Measurements from ENCODE around the gene SUPT6H. TPM values are rescaled to one million over a fixed set of nuclear protein-coding genes. Genes with fewer than 3 reads are reported as not detected.

The SUPT6H gene
- total RNA-seq, 4 donors from 2014 or later, result 48.3 to 81.9 (median 64.8) TPM

- in situ Hi-C loops (cut with MboI; ENCODE audit: low sequenced_read_pairs in 4 of 4), result no loop called here
- intact Hi-C loops (cut with DNase I; ENCODE audit: low total_unique reads), result no loop called here
- H3K4me1 ChIP-seq, result no peaks in the 10 kb centered on the region
- peaks cover 8 to 96% of the 10 kb centered on the region in 2 donors for H3K36me3 ChIP-seq
- H3K27me3 ChIP-seq, result no peaks in the 10 kb centered on the region
- TF ChIP-seq POLR2A (IDR thresholded peaks at IDR 0.05), result no peak
- DNase-seq (no peak), ATAC-seq (no peak)
- no peak overlapping the region for H3K27ac ChIP-seq
- no peaks in the 10 kb centered on the region for H3K9me3 ChIP-seq
- no peak overlapping the region for H3K4me3 ChIP-seq
Measured at GRCh38 chr17:28700278-28700677, 38.3 kb downstream of the SUPT6H start.

DNA sequence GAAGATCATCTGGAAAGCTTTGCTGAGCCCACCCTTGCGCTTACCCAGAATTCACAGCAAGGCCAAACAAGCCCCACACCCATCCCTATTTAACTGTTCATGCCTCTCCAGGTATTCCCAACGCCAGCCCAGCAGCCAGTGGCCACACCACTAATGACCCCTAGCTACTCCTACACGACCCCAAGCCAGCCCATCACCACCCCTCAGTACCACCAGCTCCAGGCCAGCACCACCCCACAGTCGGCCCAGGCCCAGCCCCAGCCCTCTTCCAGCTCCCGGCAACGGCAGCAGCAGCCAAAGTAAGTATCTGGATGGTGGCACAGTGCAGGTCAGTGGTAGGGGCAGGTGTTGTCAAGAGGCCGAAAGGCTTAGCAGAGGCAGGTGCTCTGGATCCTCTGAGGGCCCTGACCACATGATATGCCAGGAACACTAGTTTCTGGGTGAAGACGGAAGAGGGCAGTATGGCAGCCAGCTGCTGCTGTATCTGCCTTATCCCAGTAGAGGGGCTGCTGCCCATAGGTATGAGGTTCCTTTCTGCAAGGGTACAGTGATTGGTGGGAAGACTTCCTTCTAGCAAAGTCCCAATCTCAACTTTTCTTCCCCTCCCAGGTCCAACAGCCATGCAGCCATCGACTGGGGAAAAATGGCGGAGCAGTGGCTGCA is 39.0 kb downstream of the SUPT6H start:
- ATAC-seq (no peak), DNase-seq (no peak)
- H3K9me3 ChIP-seq, result no peaks in the 10 kb centered on the region
- intact Hi-C loops (cut with DNase I; ENCODE audit: low total_unique reads), result no loop called here
- no peak overlapping the region for H3K4me3 ChIP-seq
- in situ Hi-C loops (cut with MboI; ENCODE audit: low sequenced_read_pairs in 4 of 4), result no loop called here
- H3K27ac ChIP-seq, result no peak overlapping the region
- H3K4me1 ChIP-seq, result no peaks in the 10 kb centered on the region
- peaks cover 8 to 89% of the 10 kb centered on the region in 2 donors for H3K36me3 ChIP-seq
- TF ChIP-seq CTCF (IDR thresholded peaks at IDR 0.05 in 4 of 5, conservative IDR thresholded peaks at IDR 0.05 in 1 of 5), result no peak
- no peak for TF ChIP-seq POLR2A (IDR thresholded peaks at IDR 0.05)
- no peaks in the 10 kb centered on the region for H3K27me3 ChIP-seq

DNA sequence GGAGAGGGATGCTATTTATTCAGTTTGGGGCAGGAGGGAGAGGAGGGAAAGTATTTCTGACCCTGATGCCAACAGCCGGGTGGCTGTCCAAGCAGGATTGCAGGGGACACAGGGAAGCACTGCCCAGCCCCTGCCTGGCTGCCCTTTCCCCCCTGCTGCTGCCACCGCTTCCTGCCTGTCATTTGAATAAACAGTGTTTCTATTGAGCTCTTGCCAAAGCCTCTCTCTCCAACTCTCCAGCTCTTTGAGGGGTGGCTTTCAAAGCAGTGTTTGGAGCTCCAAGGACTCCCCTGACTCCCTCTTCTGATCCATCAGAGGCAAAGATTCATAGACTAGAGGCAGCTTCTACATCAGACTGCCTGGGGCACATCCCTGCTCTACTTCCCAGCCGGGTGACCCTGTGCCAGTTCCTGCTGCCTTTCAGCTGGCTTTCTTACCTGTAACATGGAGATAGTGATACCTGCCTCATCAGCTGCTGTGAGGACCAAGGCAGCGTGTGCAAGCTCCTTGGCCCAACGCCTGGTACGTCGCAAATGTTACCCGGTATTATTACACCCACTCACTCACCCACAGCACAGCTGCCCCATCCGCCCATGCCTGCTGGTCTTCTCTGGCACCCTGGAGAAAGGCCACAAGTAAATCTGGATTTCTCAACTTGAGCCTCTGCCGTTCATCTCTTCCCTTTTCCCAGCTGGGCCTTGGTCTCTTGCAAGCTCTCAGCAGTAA is 40.2 kb downstream of the SUPT6H start:
- Histone ChIP-seq H3K4me3 (no peak overlapping the region), H3K9me3 (no peaks in the 10 kb centered on the region), H3K27me3 (no peaks in the 10 kb centered on the region), H3K27ac (no peak overlapping the region), H3K4me1 (no peaks in the 10 kb centered on the region), H3K36me3 (peaks cover 3 to 77% of the 10 kb centered on the region in 2 donors)
- TF ChIP-seq CTCF (IDR thresholded peaks at IDR 0.05 in 4 of 5, conservative IDR thresholded peaks at IDR 0.05 in 1 of 5), result no peak
- no peak for TF ChIP-seq POLR2A (IDR thresholded peaks at IDR 0.05)
- intact Hi-C loops (cut with DNase I; ENCODE audit: low total_unique reads), result no loop called here
- DNase-seq, result no peak
- no peak for ATAC-seq
- in situ Hi-C loops (cut with MboI; ENCODE audit: low sequenced_read_pairs in 4 of 4), result no loop called here

- no peaks in the 10 kb centered on the region for H3K27me3 ChIP-seq
- in situ Hi-C loops (cut with MboI; ENCODE audit: low sequenced_read_pairs in 4 of 4), result no loop called here
- H3K4me1 ChIP-seq, result no peaks in the 10 kb centered on the region
- peaks cover 0 to 72% of the 10 kb centered on the region in 2 donors for H3K36me3 ChIP-seq
- DNase-seq (no peak), ATAC-seq (no peak)
- no peak overlapping the region for H3K4me3 ChIP-seq
- TF ChIP-seq CTCF (IDR thresholded peaks at IDR 0.05 in 4 of 5, conservative IDR thresholded peaks at IDR 0.05 in 1 of 5), result no peak
- TF ChIP-seq POLR2A (IDR thresholded peaks at IDR 0.05), result no peak
- H3K27ac ChIP-seq, result no peak overlapping the region
- intact Hi-C loops (cut with DNase I; ENCODE audit: low total_unique reads), result no loop called here
- H3K9me3 ChIP-seq, result no peaks in the 10 kb centered on the region
Measured at GRCh38 chr17:28702752-28703150, 40.7 kb downstream of the SUPT6H start.

DNA sequence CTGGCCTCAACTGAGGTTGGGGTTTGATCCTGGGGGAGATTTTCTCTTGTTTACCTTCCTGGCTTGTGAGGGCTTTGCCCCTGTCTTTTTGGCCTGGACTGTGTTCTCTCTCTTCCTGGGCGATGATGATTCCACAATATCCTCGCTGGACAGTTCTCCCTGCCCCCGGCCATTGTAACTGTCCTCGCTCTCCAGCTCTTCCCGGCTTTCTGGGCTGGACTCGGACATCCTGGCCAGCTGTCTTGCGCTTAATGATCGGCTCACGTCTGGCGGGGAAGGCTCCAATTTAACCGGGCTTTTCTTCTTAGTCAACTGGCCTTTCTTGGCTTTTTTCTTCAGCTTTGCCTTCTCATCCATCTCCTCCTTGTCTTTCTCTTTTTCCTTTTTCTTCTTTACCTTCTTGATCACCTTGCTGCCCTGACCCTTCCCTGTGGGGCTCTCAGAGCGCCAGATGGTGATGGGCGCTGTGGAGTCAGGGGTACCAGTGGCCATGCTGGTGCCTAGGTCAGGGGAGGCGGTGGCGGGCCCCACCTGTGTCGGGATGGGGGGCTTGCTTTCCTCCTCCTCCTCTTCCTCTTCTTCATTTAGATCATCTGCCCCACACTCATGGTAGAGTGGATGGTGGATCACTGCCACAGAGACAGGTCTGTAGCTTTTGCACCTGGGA is 41.7 kb downstream of the SUPT6H start:
- in situ Hi-C loops (cut with MboI; ENCODE audit: low sequenced_read_pairs in 4 of 4) (no loop called here), intact Hi-C loops (cut with DNase I; ENCODE audit: low total_unique reads) (no loop called here)
- DNase-seq (no peak), ATAC-seq (no peak)
- Histone ChIP-seq H3K9me3 (no peaks in the 10 kb centered on the region), H3K36me3 (peaks cover 0 to 62% of the 10 kb centered on the region in 2 donors), H3K27ac (no peak overlapping the region), H3K27me3 (no peaks in the 10 kb centered on the region), H3K4me3 (no peak overlapping the region), H3K4me1 (no peaks in the 10 kb centered on the region)
- TF ChIP-seq CTCF (IDR thresholded peaks at IDR 0.05 in 4 of 5, conservative IDR thresholded peaks at IDR 0.05 in 1 of 5) (no peak), POLR2A (IDR thresholded peaks at IDR 0.05) (no peak)

All from gastrocnemius medialis (tissue), 4 donors.